Activated CD4-positive, alpha-beta T cell treated with anti-CD3 and anti-CD28 coated beads for 4 hours (primary cell): ENCODE measurements around the gene CLTC.

Experiments used
- DNase-seq, 2 donors: peaks; one replicate each; pipeline ENCODE4 v3.0.0-alpha.2; 2020

The CLTC gene

DNA sequence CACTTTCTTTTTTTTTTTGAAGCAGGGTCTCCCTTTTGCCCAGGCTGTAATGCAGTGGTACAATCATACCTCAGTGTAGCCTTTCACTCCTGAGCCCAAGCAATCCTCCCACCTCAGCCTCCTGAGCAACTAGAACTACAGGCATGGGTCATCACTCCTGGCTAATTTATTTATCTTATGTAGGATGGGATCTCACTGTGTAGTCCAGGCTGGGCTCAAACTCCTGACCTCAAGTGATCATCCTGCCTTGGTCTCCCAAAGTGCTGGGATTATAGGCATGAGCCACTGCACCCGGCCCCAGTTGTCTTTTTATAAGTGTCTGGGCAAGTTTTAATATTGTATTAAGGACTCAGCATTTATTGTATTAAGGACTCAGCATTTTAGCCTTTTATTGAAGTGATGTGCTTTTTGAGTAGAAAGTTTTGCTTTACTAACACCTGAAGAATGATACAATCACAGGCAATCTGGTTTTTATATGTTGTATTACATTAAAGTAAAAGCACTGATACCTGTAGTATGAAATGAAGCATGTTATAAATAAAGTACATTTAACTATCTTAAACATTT is 110.7 kb downstream of the CLTC start:
- no peak for DNase-seq

DNA sequence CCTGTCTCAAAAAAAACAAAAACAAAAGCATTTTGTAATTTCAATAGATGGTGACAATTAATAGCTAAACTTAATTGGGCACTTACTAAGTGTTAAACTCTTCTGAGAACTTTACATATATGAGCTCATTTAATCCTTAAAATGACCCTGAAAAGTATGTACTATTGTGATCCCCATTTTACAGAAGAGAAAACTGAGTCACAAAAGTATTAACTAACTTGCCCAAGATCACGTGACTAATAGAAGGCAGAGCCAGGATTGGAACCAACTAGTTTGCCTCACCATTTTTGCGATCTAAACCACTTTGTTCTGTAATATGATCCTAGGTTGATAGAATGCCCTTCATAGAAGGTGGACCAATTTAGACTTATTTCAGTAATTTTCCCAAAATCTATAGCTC is 114.0 kb downstream of the CLTC start:
- no peak for DNase-seq

DNA sequence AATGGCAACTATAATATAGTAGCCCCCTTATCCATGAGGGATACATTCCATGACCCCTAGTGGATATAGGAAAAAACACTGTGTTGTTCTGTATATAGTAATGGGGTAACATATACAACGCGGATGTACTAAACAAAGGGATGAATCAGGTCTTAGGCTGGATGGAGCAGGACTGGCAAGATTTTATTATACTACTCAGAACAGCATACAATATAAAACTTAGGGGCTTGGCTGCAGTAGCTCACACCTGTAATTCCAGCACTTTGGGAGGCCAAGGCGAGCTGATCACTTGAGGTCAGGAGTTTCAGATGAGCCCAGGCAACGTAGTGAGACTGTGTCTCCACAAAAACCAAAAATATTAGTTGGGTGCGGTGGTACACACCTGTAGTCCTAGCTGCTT is 114.5 kb downstream of the CLTC start:
- no peak for DNase-seq

DNA sequence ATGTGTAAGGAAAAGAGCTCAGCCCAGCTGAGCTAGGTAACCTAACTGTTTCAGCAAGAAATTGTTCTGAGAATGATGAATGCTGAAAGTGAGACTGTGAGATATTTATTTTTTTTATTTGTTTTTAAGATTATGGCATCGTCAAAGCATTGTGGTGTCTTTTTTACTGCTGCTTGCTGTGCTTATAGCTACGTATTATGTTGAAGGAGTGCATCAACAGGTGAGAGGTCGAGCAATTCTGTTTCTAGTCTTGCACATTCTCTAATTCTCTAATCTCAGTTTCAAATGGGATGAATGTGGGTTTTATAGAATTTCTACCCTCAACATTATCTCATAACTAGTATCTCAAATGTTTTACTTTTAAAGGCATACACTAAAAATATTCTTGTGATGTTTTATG is 117.6 kb downstream of the CLTC start:
- DNase-seq, result no peak

DNA sequence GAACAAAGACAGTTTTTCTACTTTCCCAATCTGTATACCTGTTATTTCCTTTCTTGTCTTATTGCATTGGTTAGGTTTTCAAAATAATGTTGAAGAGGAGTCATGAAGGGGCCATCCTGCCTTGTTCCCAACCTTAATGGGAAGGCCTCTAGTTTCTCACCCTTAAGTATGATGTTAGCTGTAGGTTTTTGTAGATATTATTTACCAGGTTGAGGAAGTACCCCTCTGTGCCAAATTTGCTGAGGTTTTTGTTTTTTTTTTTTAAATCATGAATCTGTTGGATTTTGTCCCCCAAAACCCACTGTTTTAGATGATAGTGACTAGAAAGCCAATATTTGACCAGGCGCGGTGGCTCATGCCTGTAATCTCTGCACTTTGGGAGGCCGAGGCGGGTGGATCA is 124.1 kb downstream of the CLTC start:
- no peak for DNase-seq

DNA sequence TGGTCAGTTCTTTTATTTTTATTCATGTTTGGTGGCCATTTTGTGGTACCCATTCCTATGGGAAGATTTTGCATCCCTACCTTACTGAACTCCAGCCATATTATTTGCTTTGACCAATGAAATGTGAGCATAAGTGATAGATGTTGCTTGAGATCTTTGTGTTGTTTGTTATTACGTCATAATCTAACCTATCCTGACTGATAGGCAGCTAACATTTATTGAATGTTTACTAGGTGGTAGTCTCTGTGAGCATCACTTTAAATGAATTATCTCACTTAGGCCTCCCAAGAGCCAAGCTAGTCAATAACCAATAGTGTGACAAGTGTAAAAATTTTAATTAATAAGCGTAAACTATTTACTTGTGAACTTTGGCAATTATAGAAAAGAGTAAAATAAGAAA is 125.3 kb downstream of the CLTC start:
- no peak for DNase-seq
